ENCODE results near the gene ZBTB45.

DNA sequence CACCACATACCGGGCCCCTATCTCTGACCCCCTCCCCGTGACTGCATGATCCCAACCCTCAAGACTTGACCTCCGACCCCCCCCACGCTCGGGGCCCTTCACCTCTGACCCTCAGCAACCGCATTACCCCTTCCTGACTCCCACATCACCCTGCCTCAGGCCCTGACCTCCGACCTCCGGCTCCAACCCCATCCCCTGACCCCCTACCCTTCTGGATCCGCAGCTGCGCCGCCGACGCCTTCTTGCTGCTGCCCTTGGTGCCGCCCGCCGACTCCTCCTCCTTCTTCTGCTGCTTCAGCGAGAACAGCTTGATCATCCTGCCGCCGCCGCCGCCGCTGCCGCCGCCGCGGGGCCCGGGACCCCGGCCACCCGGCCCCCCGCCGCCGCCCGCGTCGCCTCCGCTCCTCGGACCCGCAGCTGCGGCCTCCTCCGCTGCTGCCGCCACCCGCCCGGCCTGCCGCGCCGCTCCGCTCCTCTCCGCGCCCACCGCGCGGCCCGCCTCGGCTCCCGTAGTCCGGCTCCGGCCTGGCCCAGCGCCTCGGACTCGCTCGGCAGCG is 38.5 kb upstream of the ZBTB45 start, which contains the start of gene UBE2M:
- no peak for TF ChIP-seq GATA3 (IDR thresholded peaks at IDR 0.05; ENCODE audit: low read depth, low read length)
- no peak for TF ChIP-seq GATA2 (IDR thresholded peaks at IDR 0.05; ENCODE audit: low read depth, low read length)

Measured in SH-SY5Y (cell line).